Parathyroid adenoma (tissue), 2 donors: ENCODE measurements around the gene STMN3.
A peak's percentile ranks its signal among the peaks of the same experiment; 100 is the strongest.

Source experiments
- H2AFZ ChIP-seq: fragments of 300-600 bp; sonication (generic); one replicate; pipeline ENCODE4 v1.7.0; 2017; ENCODE audit warnings: antibody characterized with exemption, mild to moderate bottlenecking
- H3K27ac ChIP-seq: fragments of 300-600 bp; sonication (generic); one replicate; pipeline ENCODE4 v1.7.0; 2017
- H3K27me3 ChIP-seq: fragments of 300-600 bp; sonication (generic); one replicate; pipeline ENCODE4 v1.7.0; 2017; ENCODE audit warnings: low read length; ENCODE audit not compliant: control insufficient read depth, insufficient read depth
- H3K36me3 ChIP-seq: fragments of 300-600 bp; sonication (generic); one replicate; pipeline ENCODE4 v1.7.0; 2017; ENCODE audit warnings: low read length; ENCODE audit not compliant: control insufficient read depth, insufficient read depth
- H3K4me1 ChIP-seq: fragments of 300-600 bp; sonication (generic); one replicate; pipeline ENCODE4 v1.7.0; 2017; ENCODE audit warnings: control low read depth
- H3K4me2 ChIP-seq: fragments of 300-600 bp; sonication (generic); one replicate; pipeline ENCODE4 v1.7.0; 2017; ENCODE audit warnings: low read length
- H3K4me3 ChIP-seq: fragments of 300-600 bp; sonication (generic); one replicate; pipeline ENCODE4 v1.7.0; 2017; ENCODE audit warnings: low read depth, low read length
- H3K79me2 ChIP-seq: fragments of 300-600 bp; sonication (generic); one replicate; pipeline ENCODE4 v1.7.0; 2017; ENCODE audit warnings: control low read depth
- H3K9ac ChIP-seq: fragments of 300-600 bp; sonication (generic); one replicate; pipeline ENCODE4 v1.7.0; 2017; ENCODE audit warnings: mild to moderate bottlenecking
- H3K9me3 ChIP-seq: fragments of 300-600 bp; sonication (generic); one replicate; pipeline ENCODE4 v1.7.0; 2017; ENCODE audit warnings: low read length; ENCODE audit not compliant: control insufficient read depth
- CTCF ChIP-seq: fragments of 300-600 bp; sonication (generic); IDR thresholded peaks from one replicate; pipeline ENCODE4 v1.7.0; 2017; ENCODE audit warnings: antibody characterized with exemption, mild to moderate bottlenecking
- donor health status: primary hyperparathyroidism.

STMN3 gene

GRCh38 chr20:63697357-63697867, 44.2 kb upstream of the STMN3 start:
- no peak for TF ChIP-seq CTCF
- Histone ChIP-seq H3K4me3 (no peak overlapping the region), H3K27ac (no peak overlapping the region)

GRCh38 chr20:63696628-63697356, 43.6 kb upstream of the STMN3 start, which contains the start of gene TNFRSF6B:
TSS of gene TNFRSF6B (plus strand) at chr20:63696652. CDS start at chr20:63696768, 116 bp downstream.
- H3K79me2 ChIP-seq: peaks cover 29% of the 10 kb centered on the region
- H3K4me1 ChIP-seq: no peaks in the 10 kb centered on the region

More at GRCh38 chr20:63697357-63697867, 44.2 kb upstream of the STMN3 start:
- Histone ChIP-seq H3K27me3 (no peaks in the 10 kb centered on the region), H3K79me2 (peaks cover 35% of the 10 kb centered on the region), H2AFZ (no peak overlapping the region), H3K4me2 (peak overlapping the region; percentile 52), H3K9ac (no peak overlapping the region), H3K36me3 (no peaks in the 10 kb centered on the region), H3K4me1 (no peaks in the 10 kb centered on the region), H3K9me3 (no peaks in the 10 kb centered on the region)

GRCh38 chr20:63696306-63696627, 43.0 kb upstream of the STMN3 start:
- Histone ChIP-seq H3K9ac (no peak overlapping the region), H3K79me2 (peaks cover 27% of the 10 kb centered on the region), H3K27me3 (no peaks in the 10 kb centered on the region), H3K4me1 (no peaks in the 10 kb centered on the region), H2AFZ (no peak overlapping the region), H3K9me3 (no peaks in the 10 kb centered on the region), H3K27ac (no peak overlapping the region), H3K36me3 (no peaks in the 10 kb centered on the region), H3K4me2 (peak overlapping the region; percentile 52), H3K4me3 (no peak overlapping the region)
- no peak for TF ChIP-seq CTCF

More at GRCh38 chr20:63696628-63697356, 43.6 kb upstream of the STMN3 start, which contains the start of gene TNFRSF6B:
- H2AFZ ChIP-seq: no peak within 1 kb of the TSS
- no peak within 1 kb of the TSS for H3K27ac ChIP-seq
- H3K9ac ChIP-seq: no peak within 1 kb of the TSS
- H3K4me2 ChIP-seq: peak within 1 kb of the TSS; percentile 52
- H3K27me3 ChIP-seq: no peaks in the 10 kb centered on the region
- TF ChIP-seq CTCF: no peak
- H3K36me3 ChIP-seq: no peaks in the 10 kb centered on the region
- no peaks in the 10 kb centered on the region for H3K9me3 ChIP-seq
- H3K4me3 ChIP-seq: no peak within 1 kb of the TSS

- no peak overlapping the region for H2AFZ ChIP-seq
- H3K4me3 ChIP-seq: no peak overlapping the region
- no peaks in the 10 kb centered on the region for H3K9me3 ChIP-seq
- no peak overlapping the region for H3K27ac ChIP-seq
- no peaks in the 10 kb centered on the region for H3K27me3 ChIP-seq
- no peak overlapping the region for H3K4me2 ChIP-seq
- no peaks in the 10 kb centered on the region for H3K36me3 ChIP-seq
- H3K79me2 ChIP-seq: peaks cover 22% of the 10 kb centered on the region
- no peak overlapping the region for H3K9ac ChIP-seq
- no peaks in the 10 kb centered on the region for H3K4me1 ChIP-seq
- TF ChIP-seq CTCF: no peak
These were observed 42.4 kb upstream of the STMN3 start for GRCh38 chr20:63695424-63696305.
